ENCODE measurements around the gene PTGFRN.

The PTGFRN gene

DNA sequence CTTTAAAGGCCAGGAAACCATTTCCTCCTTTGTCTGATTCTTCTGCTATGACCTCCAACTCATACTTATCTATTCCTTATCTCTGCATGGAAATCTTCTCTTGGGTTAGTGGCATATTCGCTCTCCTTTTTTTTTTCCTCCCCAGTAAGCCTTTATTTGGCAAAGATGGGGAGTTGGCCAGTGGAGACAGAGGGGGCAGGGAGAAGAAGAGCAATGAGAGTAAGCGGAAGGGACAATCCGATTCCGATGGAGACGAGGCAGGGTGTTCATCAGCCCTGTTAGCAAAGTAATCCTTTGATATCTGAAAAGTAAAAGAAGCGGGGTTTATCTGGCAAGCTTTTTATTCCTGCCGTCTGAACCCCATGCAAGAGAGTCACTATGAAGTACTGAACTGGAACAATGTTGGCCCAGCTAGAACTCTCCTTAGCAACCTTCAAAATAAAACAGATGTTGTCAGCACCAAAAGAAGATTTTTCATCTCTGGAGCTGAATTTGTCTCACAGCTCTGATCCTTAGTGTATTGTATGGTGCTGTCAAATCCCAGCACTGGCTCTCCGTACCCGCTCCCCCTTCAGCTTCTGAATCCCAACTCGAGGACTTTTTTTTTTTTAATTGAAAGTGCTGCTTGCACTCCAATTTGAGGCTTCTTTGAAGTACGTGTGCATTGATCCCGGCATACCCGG is 40.9 kb downstream of the PTGFRN start:
- H3K4me1 ChIP-seq (ENCODE audit: control insufficient read depth in 2 of 2, insufficient read depth in 1 of 2, low read depth in 1 of 2, low read length in 2 of 2): peaks cover 18 to 30% of the 10 kb centered on the region in 2 donors
- no peak overlapping the region for H4K91ac ChIP-seq (ENCODE audit: low read depth, low read length, poor library complexity)
- no peak overlapping the region for H2BK5ac ChIP-seq (ENCODE audit: low read length)
- H3K27ac ChIP-seq (replicated peaks; ENCODE audit: low read length): no peak overlapping the region
- H3K23ac ChIP-seq (ENCODE audit: low read depth, low read length, poor library complexity): no peak overlapping the region
- H3K18ac ChIP-seq (ENCODE audit: low read length): no peak overlapping the region
- H2AFZ ChIP-seq (ENCODE audit: low read length): no peak overlapping the region
- no peak overlapping the region for H2AK5ac ChIP-seq (ENCODE audit: low read depth, low read length)
- H3K14ac ChIP-seq (ENCODE audit: low read length): no peak overlapping the region
- H3K9me3 ChIP-seq (replicated peaks in 1 of 2; ENCODE audit: control insufficient read depth in 2 of 2, insufficient read depth in 1 of 2, low read depth in 1 of 2, low read length in 2 of 2): no peaks in the 10 kb centered on the region
- H2BK120ac ChIP-seq (ENCODE audit: low read depth, low read length): no peak overlapping the region
- H3K79me1 ChIP-seq (ENCODE audit: low read depth, low read length): no peaks in the 10 kb centered on the region
- no peak overlapping the region for H3K4me2 ChIP-seq (ENCODE audit: insufficient read depth, low read length, poor library complexity, severe bottlenecking)
- no peak overlapping the region for H3K4me3 ChIP-seq (ENCODE audit: low read length in 2 of 2)
- peaks cover 4 to 74% of the 10 kb centered on the region in 2 donors for H3K36me3 ChIP-seq (replicated peaks in 1 of 2; ENCODE audit: control insufficient read depth in 2 of 2, insufficient read depth in 2 of 2, low read length in 2 of 2)
- H3K4ac ChIP-seq (ENCODE audit: low read length): no peak overlapping the region
- no CpG with 5 or more reads among the region's 13 CpGs for WGBS, 2 donors (ENCODE audit: extremely low coverage in 2 of 2, insufficient read length in 2 of 2, insufficient replicate concordance in 1 of 2)
- no peak overlapping the region for H2BK15ac ChIP-seq (ENCODE audit: low read length)
- H3K27me3 ChIP-seq (ENCODE audit: control insufficient read depth in 3 of 3, insufficient read depth in 3 of 3, low read depth in 1 of 3, low read length in 3 of 3): no peaks in the 10 kb centered on the region
- no peak overlapping the region for H4K8ac ChIP-seq (ENCODE audit: low read depth, low read length)
- no peak for DNase-seq (ENCODE audit: low spot score)
- no peak overlapping the region for H2BK12ac ChIP-seq (ENCODE audit: low read length)
- H3K9ac ChIP-seq (ENCODE audit: low read depth, low read length, poor library complexity): no peak overlapping the region

DNA sequence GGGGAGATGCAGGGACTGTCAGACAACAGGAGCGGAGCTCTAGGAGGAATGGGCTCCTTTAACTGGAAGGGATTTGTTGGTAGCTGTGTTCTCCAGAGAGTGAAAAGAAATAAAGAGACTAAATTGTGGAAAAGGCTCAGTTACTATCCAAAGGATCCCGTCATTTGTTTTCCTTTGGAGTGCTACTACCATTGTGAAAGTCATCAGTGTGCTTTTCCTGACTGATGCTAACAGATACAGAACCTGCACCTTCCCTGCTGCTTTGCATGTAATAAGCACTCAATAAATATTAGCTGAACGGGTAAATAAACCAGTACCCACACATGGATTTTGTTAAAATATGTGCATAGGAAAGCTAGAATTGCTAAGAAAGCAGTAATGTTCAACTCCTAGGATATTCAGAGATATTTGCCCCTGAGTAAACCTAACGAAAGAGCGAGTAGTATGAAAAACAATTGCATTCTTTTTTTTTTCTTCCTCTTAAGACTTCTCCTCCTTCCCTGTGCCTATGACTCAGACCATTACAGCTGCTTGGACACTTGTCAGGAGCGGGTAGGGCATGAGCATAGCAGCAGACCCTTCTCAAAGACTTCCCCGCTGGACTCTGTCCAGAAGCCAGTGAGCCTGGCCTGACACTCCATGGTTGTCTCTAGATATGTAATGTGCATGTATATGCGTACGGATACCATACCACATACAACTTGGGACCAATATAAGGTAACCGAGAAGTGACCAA is 41.7 kb downstream of the PTGFRN start:
- H4K91ac ChIP-seq (ENCODE audit: low read depth, low read length, poor library complexity): no peak overlapping the region
- no peak overlapping the region for H4K8ac ChIP-seq (ENCODE audit: low read depth, low read length)
- H3K9ac ChIP-seq (ENCODE audit: low read depth, low read length, poor library complexity): no peak overlapping the region
- no peak overlapping the region for H2AK5ac ChIP-seq (ENCODE audit: low read depth, low read length)
- H3K18ac ChIP-seq (ENCODE audit: low read length): no peak overlapping the region
- H2AFZ ChIP-seq (ENCODE audit: low read length): no peak overlapping the region
- no peak overlapping the region for H3K4me3 ChIP-seq (ENCODE audit: low read length in 2 of 2)
- H3K4ac ChIP-seq (ENCODE audit: low read length): no peak overlapping the region
- WGBS, 2 donors (ENCODE audit: extremely low coverage in 2 of 2, insufficient read length in 2 of 2, insufficient replicate concordance in 1 of 2): no CpG with 5 or more reads among the region's 10 CpGs
- H2BK5ac ChIP-seq (ENCODE audit: low read length): no peak overlapping the region
- H3K14ac ChIP-seq (ENCODE audit: low read length): no peak overlapping the region
- no peak overlapping the region for H3K23ac ChIP-seq (ENCODE audit: low read depth, low read length, poor library complexity)
- H3K4me2 ChIP-seq (ENCODE audit: insufficient read depth, low read length, poor library complexity, severe bottlenecking): no peak overlapping the region
- no peaks in the 10 kb centered on the region for H3K79me1 ChIP-seq (ENCODE audit: low read depth, low read length)
- peaks cover 18 to 30% of the 10 kb centered on the region in 2 donors for H3K4me1 ChIP-seq (ENCODE audit: control insufficient read depth in 2 of 2, insufficient read depth in 1 of 2, low read depth in 1 of 2, low read length in 2 of 2)
- DNase-seq (ENCODE audit: low spot score): no peak
- H3K27me3 ChIP-seq (ENCODE audit: control insufficient read depth in 3 of 3, insufficient read depth in 3 of 3, low read depth in 1 of 3, low read length in 3 of 3): no peaks in the 10 kb centered on the region
- no peak overlapping the region for H3K27ac ChIP-seq (replicated peaks; ENCODE audit: low read length)
- H2BK120ac ChIP-seq (ENCODE audit: low read depth, low read length): no peak overlapping the region
- H2BK15ac ChIP-seq (ENCODE audit: low read length): no peak overlapping the region
- peaks cover 5 to 67% of the 10 kb centered on the region in 2 donors for H3K36me3 ChIP-seq (replicated peaks in 1 of 2; ENCODE audit: control insufficient read depth in 2 of 2, insufficient read depth in 2 of 2, low read length in 2 of 2)
- H2BK12ac ChIP-seq (ENCODE audit: low read length): no peak overlapping the region
- no peaks in the 10 kb centered on the region for H3K9me3 ChIP-seq (replicated peaks in 1 of 2; ENCODE audit: control insufficient read depth in 2 of 2, insufficient read depth in 1 of 2, low read depth in 1 of 2, low read length in 2 of 2)

DNA sequence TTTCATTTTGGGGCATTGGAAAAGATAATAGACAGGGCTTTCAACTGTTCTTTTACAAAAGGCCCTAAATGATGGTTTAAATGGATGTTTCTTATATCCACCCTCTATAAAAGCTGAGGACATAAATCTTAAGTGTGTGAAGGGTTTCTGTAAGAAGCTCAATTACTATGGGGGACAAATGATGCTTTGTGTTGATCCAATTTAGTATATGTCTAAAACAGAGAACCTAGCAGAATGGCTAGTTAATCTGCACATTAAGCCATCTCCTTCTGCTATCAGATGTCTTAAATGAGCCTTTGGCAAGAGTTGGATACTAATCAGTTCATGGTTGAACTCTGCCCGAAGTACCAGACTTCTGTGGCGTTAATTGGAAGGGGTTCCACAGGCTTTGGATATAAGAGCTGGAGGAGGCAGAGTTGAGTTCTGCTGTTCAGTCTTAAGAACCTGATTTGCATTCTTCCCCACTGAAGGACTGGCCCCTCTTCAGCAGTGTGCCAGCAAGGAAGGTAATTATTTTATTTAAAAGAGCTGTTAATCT is 43.1 kb downstream of the PTGFRN start:
- H2AK5ac ChIP-seq (ENCODE audit: low read depth, low read length): no peak overlapping the region
- H2BK12ac ChIP-seq (ENCODE audit: low read length): no peak overlapping the region
- WGBS, 2 donors (ENCODE audit: extremely low coverage in 2 of 2, insufficient read length in 2 of 2, insufficient replicate concordance in 1 of 2): no CpG with 5 or more reads among the region's 2 CpGs
- no peaks in the 10 kb centered on the region for H3K27me3 ChIP-seq (ENCODE audit: control insufficient read depth in 3 of 3, insufficient read depth in 3 of 3, low read depth in 1 of 3, low read length in 3 of 3)
- H3K9ac ChIP-seq (ENCODE audit: low read depth, low read length, poor library complexity): no peak overlapping the region
- no peak overlapping the region for H4K91ac ChIP-seq (ENCODE audit: low read depth, low read length, poor library complexity)
- no peak overlapping the region for H3K4ac ChIP-seq (ENCODE audit: low read length)
- peaks cover 18 to 30% of the 10 kb centered on the region in 2 donors for H3K4me1 ChIP-seq (ENCODE audit: control insufficient read depth in 2 of 2, insufficient read depth in 1 of 2, low read depth in 1 of 2, low read length in 2 of 2)
- H2BK15ac ChIP-seq (ENCODE audit: low read length): no peak overlapping the region
- H2BK5ac ChIP-seq (ENCODE audit: low read length): no peak overlapping the region
- no peak overlapping the region for H3K14ac ChIP-seq (ENCODE audit: low read length)
- H3K23ac ChIP-seq (ENCODE audit: low read depth, low read length, poor library complexity): no peak overlapping the region
- H4K8ac ChIP-seq (ENCODE audit: low read depth, low read length): no peak overlapping the region
- H3K27ac ChIP-seq (replicated peaks; ENCODE audit: low read length): no peak overlapping the region
- no peak overlapping the region for H3K4me2 ChIP-seq (ENCODE audit: insufficient read depth, low read length, poor library complexity, severe bottlenecking)
- no peaks in the 10 kb centered on the region for H3K9me3 ChIP-seq (replicated peaks in 1 of 2; ENCODE audit: control insufficient read depth in 2 of 2, insufficient read depth in 1 of 2, low read depth in 1 of 2, low read length in 2 of 2)
- H3K4me3 ChIP-seq (ENCODE audit: low read length in 2 of 2): no peak overlapping the region
- peaks cover 5 to 54% of the 10 kb centered on the region in 2 donors for H3K36me3 ChIP-seq (replicated peaks in 1 of 2; ENCODE audit: control insufficient read depth in 2 of 2, insufficient read depth in 2 of 2, low read length in 2 of 2)
- no peak overlapping the region for H3K18ac ChIP-seq (ENCODE audit: low read length)
- H3K79me1 ChIP-seq (ENCODE audit: low read depth, low read length): no peaks in the 10 kb centered on the region
- H2AFZ ChIP-seq (ENCODE audit: low read length): no peak overlapping the region
- no peak overlapping the region for H2BK120ac ChIP-seq (ENCODE audit: low read depth, low read length)
- DNase-seq (ENCODE audit: low spot score): no peak

DNA sequence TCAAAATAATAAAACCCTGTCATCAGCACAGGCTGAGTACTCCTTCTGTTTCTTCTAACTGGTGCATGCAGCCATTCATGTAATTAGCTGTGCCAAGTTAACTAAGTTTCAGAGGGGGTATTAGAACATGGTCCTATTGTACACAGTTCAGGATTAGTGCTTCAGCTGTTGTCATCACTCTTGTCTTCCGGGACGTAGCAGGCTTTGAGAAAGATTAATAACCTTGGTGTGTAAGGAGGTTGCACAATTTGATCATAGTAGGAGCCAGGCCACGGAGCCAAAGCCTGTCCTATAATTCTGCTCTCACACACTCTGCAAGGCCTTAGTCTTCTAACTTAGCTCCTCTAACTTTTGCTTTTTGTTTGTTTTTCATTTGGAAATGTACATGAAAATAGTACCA is 44.7 kb downstream of the PTGFRN start:
- Histone ChIP-seq H3K36me3 (replicated peaks in 1 of 2; ENCODE audit: control insufficient read depth in 2 of 2, insufficient read depth in 2 of 2, low read length in 2 of 2) (peaks cover 2 to 46% of the 10 kb centered on the region in 2 donors), H4K91ac (ENCODE audit: low read depth, low read length, poor library complexity) (no peak overlapping the region), H3K23ac (ENCODE audit: low read depth, low read length, poor library complexity) (no peak overlapping the region), H3K4me1 (ENCODE audit: control insufficient read depth in 2 of 2, insufficient read depth in 1 of 2, low read depth in 1 of 2, low read length in 2 of 2) (peaks cover 12 to 26% of the 10 kb centered on the region in 2 donors), H2AFZ (ENCODE audit: low read length) (no peak overlapping the region), H3K14ac (ENCODE audit: low read length) (no peak overlapping the region), H3K9me3 (replicated peaks in 1 of 2; ENCODE audit: control insufficient read depth in 2 of 2, insufficient read depth in 1 of 2, low read depth in 1 of 2, low read length in 2 of 2) (no peaks in the 10 kb centered on the region), H4K8ac (ENCODE audit: low read depth, low read length) (no peak overlapping the region), H3K27me3 (ENCODE audit: control insufficient read depth in 3 of 3, insufficient read depth in 3 of 3, low read depth in 1 of 3, low read length in 3 of 3) (no peaks in the 10 kb centered on the region), H2BK120ac (ENCODE audit: low read depth, low read length) (no peak overlapping the region), H3K4me2 (ENCODE audit: insufficient read depth, low read length, poor library complexity, severe bottlenecking) (no peak overlapping the region), H2BK12ac (ENCODE audit: low read length) (no peak overlapping the region), H2AK5ac (ENCODE audit: low read depth, low read length) (no peak overlapping the region), H3K27ac (replicated peaks; ENCODE audit: low read length) (no peak overlapping the region), H3K18ac (ENCODE audit: low read length) (no peak overlapping the region), H3K4me3 (ENCODE audit: low read length in 2 of 2) (no peak overlapping the region), H3K79me1 (ENCODE audit: low read depth, low read length) (no peaks in the 10 kb centered on the region), H3K4ac (ENCODE audit: low read length) (no peak overlapping the region), H2BK5ac (ENCODE audit: low read length) (no peak overlapping the region), H3K9ac (ENCODE audit: low read depth, low read length, poor library complexity) (no peak overlapping the region), H2BK15ac (ENCODE audit: low read length) (no peak overlapping the region)
- DNase-seq (ENCODE audit: low spot score): no peak
- no CpG with 5 or more reads among the region's 3 CpGs for WGBS, 2 donors (ENCODE audit: extremely low coverage in 2 of 2, insufficient read length in 2 of 2, insufficient replicate concordance in 1 of 2)

All from neuronal stem cell (in vitro differentiated cells).